Inflammatory macrophage (primary cell): ENCODE results near the gene RHBDD1.

Experiments used
- DNase-seq, 2 donors: peaks; one replicate each; pipeline ENCODE4 v3.0.0-alpha.2; 2020 to 2022

Gene RHBDD1

DNA sequence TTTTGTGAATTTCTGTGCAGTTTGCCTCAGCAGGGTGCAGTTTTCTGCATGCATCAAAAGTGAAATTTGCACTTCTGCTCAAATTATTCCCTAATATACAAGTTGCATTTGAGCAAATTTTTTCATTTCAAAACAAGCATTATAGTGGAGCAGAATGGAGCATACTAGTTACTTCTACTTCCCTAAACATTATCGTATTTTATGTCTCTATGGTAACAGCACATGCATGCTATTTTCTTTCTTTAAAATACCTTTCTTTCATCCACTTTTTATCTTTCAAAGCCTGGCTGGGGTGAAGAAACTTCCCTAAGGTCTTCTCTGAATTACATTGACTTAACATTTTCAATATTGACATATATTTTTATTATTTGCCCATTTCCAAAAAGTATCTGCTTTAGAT lies 11.2 kb downstream of the RHBDD1 start:
- no peak for DNase-seq

DNA sequence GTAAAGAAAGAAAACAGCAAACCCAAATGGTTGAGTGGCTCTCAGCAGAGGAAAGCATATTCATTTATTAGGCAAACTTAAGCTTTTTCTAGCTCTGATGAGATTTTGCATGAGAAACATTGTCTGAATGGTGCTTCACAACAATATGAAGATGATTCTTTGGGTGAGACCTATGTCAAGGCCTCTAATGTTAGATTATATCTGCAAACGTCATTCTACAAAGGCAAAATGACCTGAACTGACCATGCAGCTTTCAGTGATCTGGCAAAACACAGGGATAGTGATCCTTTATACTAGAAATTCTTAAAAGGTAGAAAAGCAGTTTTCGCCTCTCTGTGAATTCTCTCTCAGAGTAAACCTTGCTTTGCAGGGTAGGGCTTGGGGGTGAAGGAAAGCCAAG lies 11.7 kb downstream of the RHBDD1 start:
- DNase-seq: no peak

DNA sequence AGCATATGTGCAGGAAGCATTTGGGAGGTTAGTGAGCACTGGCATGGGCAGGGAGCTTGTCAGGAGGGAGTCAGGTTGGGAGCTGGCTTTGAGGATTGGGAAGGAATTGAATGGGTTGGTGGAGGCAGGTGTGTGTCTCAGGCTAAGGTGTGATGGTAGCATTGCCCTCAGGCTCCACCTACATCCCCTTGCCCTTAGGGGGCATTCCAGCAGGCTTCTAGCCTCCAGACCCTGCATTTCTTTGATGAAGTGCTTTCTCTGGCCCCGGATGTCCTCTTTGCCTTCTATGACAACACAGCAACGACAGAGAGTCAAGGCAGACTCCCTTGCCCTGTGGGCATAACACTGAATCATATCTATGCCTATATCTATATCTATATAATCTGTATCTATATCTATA lies 13.5 kb downstream of the RHBDD1 start:
- no peak for DNase-seq

- no peak for DNase-seq
Measured at GRCh38 chr2:226850024-226850423, 14.2 kb downstream of the RHBDD1 start.

- no peak for DNase-seq
Measured at GRCh38 chr2:226855787-226856186, 19.9 kb downstream of the RHBDD1 start.

DNA sequence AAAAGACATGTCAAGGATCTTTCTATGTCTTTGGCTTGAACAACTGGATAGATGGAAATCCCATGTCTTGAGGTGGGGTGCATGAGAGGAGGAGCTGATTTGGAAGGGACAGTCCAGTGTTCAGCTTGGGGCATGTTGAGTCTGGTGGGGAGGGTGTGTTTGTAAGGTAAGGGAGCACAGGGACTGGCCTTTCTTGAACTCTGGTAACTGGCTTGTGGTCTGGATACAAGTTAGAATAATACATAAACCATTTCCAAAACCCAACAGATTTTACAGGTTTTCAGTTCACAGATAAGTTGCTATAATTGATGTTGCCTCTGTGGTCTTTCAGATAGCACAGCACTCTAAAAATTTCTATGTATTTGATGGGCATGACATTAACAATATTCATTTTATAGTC lies 24.2 kb downstream of the RHBDD1 start:
- no peak for DNase-seq

- no peak for DNase-seq
Measured at GRCh38 chr2:226862623-226863022, 26.8 kb downstream of the RHBDD1 start.

- no peak for DNase-seq
Measured at GRCh38 chr2:226865273-226865672, 29.4 kb downstream of the RHBDD1 start.

- no peak for DNase-seq
Measured at GRCh38 chr2:226865710-226866109, 29.9 kb downstream of the RHBDD1 start.

- no peak for DNase-seq
Measured at GRCh38 chr2:226868331-226869162, 32.7 kb downstream of the RHBDD1 start.

DNA sequence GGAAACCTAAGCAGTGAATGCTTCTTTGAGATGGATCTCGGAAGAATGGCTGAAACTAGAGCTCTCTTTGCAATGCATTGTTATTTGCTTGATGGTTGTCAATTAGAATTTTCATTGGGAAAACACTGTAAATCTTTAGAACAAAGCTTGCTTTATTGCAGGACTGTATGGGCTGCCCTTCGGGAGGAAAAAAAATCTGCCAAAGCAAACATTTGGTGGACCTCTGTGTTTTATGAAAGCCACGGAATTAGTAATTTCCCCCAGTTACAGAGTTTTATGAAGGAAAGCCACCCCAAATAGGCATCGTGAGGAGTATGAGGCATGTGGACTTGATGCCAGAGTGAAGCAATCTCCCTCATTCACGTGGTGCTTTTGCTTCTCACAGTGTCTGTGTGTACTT lies 33.5 kb downstream of the RHBDD1 start:
- no peak for DNase-seq

DNA sequence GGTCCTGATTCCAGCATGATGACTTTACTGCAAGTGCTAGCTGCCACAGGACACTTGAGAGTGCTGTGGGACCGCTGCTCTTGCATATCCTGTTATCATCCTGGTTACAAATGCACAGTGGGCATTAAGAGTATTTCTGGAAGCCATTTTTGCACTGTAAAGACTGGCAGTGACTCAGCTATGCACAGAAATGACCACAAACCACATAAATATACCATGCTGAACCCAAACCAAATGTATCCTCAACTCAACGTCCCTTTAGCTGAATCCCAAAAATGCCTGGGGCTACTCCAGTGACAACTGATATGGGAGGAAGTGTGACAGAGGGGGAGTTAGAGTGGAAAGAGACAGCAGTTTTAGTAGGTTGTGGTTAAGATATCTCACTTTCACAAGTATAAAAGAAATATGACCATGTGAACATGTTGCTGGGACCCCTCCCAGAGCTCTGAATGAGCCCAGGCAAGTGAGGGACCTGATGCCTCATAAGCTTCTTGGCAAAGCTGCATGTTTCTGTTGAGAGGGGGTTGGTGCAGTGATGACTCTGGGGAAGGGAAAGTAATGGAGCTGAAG lies 37.3 kb downstream of the RHBDD1 start:
- DNase-seq: peak in 1 of 2 donors; percentile 3

GRCh38 chr2:226873826-226874225 lies 38.0 kb downstream of the RHBDD1 start:
- no peak for DNase-seq

GRCh38 chr2:226874749-226875148 lies 38.9 kb downstream of the RHBDD1 start:
- no peak for DNase-seq

DNA sequence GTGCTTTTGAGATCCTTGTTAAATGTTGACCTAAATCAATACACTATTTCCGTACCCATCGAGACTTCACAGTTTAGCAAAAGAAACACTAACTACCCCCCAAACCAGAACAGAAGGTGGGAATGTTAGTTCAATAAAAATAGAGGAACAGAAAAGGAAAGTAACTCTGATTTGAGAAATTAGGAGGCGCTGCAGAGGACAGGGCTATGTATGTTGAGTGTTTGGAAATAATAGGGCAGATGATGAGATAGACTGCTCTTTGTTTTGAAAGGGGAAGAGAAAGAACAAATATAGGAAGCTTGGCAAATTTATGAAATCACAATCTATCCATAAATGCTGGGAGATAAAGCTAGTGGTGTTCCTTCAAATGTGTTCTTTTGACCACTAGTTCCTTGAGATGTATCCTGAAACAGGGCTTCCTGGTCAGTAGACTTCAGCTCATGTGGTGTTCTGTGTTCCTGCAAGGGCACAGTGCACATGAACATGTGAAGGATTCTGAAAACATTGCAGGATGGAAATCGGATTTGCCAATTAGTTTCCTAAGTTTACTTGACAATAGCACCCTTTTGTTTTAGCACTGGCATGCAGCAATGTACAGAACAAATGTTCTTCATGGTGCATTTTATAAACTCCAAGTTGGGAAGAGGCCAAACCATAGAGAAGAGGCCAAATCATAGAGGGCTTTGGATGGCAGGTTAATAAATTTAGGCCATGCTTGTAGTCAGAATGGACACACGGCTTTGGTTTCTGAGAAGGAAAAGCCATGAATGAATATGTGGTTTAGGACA lies 39.8 kb downstream of the RHBDD1 start:
- DNase-seq: peak; percentile 55 to 86

- DNase-seq: no peak
Measured at GRCh38 chr2:226877491-226877890, 41.6 kb downstream of the RHBDD1 start.

DNA sequence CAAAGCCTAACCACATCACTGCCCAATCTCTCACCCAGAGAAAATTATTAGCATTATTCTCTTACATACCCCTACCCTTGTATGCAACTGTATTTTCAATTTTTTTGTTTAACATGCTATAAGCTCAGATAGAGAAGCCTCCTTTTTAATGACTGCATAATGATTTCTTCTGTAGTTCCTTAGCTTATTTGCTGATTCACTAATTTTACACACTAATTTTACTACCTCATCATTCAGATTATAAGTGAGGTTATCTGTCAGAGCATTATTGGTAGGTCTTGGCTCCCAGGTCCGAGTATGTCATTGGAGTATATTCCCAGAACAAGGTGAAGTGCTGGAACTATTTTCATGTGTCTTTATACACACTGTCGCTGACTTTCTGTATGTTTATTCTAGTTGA lies 45.4 kb downstream of the RHBDD1 start:
- DNase-seq: no peak

GRCh38 chr2:226882606-226883005 lies 46.8 kb downstream of the RHBDD1 start:
- DNase-seq: no peak

DNA sequence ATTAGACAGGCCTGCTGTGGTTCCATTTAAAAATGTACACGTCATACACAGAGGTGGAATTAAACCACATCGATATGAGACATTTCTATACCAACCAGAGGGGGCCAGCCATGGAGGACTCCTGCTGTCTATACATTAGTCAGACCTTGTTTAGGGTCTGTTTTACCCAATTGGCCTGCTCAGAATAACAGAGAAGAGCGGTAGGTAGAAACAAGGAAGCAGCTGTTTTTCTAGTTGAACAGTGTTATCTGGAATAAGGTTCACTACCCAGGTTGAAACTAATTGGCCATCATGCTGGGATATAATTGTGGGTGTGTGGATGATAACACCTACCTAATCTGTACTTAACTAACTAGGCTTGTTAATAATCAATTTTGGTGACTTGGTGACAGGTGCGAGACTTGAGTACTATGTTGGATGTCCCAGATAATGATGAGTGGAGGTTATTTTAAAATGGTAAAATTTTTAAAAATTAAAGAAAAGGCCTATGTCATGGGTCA lies 47.5 kb downstream of the RHBDD1 start:
- DNase-seq: no peak

DNA sequence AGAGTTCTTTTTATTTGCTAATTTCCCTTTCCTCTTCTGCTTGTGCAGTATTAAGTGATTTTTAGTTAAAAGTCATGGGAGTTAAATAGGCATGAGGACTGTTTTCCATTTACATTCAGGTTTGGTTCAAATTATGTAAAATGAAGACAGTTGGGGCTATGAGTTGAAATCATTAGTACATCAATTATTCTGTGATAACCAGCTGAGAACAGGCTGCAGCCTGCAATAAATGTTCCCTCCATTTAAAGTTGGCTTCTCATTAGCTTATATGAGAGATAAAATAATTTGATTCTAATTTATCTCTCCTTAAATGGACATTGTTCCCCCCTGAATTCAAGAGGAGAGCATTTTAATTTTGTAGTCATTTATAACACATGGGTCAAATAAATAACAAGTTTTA lies 48.3 kb downstream of the RHBDD1 start:
- no peak for DNase-seq

DNA sequence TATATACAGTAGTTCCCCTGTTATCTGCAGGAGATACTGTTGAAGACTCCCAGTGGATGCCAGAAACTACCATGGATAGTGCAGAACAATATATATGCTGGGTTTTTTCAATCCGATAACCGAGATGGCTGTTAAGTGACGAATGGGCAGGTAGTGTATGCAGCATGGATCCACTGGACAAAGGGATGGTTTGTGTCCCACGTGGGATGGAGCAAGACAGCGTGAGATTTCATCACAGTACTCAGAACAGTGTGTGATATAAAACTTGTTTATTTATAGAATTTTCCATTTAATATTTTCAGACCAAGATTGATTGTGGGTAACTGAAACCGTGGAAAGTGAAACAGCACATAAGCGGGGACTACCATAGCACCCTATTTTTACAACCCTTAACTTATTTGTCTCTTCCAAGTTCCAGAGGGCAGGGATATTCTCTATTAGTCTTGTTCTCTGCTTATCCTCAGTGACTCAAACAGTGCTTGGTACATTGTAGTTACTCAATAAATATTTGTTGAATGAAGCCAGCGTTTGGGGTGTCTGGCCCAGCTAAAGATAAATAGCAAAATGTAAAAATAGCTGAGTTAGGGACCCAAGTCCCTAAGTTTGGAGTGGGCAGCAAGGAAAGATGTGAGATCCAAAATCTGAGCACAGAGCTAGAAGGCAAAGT lies 50.0 kb downstream of the RHBDD1 start:
- no peak for DNase-seq

DNA sequence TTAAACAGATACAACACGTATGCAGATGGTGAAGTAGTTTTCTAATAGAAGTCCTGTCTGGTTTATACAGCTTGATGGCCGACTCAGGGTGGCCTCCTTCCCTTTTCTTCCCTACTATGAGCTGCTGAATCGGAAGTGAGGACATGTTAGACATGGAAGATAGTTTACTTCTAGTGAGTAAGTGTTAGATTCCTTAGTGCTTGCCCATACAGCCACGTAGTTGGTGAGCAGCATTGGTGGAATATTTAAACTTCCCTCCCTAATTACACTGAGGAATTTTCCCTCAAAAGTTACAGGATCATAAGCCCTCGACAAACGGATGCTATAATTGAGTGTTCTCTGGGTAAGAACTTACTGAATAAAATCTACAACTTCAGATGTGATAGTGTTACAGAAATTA lies 52.1 kb downstream of the RHBDD1 start:
- DNase-seq: no peak

- no peak for DNase-seq
Measured at GRCh38 chr2:226888378-226888965, 52.6 kb downstream of the RHBDD1 start.
